HG03066 (cell line): ENCODE results near the gene RAD9A.

Source experiments
- ATAC-seq: cut with Tn5 transposase; IDR thresholded peaks from one replicate; pipeline ENCODE4 v1.9.1; 2021; ENCODE audit warnings: low read depth; ENCODE audit not compliant: unreplicated experiment

The RAD9A gene

DNA sequence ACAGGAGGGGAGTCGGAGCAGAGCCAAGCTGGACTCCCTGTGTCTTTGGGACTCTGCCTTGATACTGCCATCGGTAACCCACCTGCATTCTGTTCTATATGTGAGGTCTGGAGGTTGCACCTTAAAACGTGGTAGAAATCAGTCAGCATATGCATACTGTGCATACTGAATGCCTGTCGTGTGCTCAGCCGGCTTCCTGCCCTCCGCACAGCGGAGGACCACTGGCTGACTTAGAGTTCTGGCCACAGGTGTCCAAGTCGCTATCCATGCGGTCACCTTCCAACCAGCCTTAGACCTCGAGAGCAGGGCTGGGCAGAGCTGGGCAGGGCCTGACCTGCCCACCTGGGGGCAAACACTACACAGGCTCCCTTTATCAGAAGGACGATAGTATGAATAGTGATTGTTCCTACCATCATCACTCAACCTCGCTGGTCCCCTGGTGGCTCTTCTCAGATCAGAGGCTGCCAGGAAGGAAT, 15.9 kb downstream of the RAD9A start:
- no peak for ATAC-seq

DNA sequence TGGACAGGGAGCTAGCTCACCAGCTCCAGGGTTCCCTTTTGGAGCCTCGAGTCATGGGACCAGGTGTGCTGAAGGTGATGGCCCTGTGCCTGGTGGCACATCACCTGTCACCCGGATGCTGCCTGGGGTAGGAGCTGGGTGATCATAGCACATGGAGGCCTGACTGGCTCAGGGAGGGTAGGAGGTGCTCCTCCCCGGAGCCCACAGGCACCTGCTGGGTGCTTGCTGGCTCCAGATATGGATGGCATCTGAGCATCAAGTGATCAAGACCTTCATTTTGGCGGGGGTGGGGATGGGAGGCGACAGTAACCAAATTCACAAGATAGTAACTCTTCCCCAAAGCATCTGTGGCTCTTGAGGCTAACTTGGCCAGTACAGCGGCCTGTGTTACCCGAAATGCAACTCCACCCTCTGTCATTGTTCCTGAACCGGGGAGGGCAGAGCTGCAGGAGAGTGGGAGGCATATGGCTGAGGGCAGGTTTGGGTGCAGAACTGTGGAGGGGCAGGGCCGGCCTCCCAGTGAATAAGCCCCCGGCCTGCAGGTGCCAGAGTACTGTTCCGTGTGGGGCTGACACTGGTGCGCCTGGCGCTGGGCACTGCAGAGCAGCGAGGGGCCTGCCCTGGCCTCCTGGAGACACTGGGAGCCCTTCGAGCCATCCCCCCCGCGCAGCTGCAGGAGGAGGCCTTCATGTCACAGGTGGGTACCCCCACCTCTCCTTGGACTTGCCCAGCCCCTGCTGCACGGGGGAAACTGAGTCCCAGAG, 16.8 kb downstream of the RAD9A start:
- ATAC-seq = no peak

DNA sequence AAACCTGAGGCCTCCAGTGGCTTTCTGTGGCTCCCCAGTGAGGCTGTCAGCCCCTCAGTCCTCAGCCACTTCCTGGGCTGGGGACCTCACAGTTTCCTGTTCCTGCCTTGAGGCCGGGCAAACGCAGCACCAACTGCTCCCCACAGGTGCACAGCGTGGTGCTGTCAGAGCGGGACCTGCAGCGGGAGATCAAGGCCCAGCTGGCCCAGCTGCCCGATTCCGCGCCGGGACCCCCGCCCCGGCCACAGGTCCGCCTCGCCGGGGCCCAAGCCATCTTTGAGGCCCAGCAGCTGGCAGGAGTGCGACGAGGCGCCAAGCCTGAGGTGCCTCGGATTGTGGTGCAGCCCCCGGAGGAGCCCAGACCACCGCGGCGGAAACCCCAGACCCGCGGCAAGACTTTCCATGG, 17.5 kb downstream of the RAD9A start:
- peak; percentile 58 for ATAC-seq

DNA sequence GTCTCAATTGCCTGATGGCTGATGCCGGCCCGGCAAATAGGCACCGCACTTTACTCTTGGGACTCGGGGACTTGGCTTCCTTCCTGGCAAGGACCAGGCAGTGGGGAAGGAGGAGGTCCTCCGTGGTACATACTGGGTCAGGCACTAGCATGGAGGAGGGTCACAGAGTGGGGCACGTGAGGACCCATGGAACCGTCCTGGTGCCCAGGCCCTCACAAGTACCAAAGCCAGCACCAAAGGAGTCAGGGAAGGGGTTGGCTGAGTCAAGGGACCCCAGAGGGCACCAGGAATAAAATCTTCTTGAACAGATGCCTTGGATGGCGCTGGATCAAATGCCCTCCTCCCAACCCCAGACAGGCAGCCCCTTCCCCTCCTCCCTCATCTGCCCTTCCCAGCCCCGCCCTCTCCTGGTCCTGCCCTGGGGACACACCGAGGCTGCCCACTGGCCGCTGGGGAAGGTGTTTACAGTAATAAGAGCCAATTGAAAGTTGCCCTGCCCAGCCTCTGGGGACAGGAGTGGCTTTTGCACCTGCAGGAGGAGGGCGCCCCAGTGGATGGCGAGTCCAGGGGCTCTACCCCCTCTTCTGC, 18.1 kb downstream of the RAD9A start:
- ATAC-seq = no peak

DNA sequence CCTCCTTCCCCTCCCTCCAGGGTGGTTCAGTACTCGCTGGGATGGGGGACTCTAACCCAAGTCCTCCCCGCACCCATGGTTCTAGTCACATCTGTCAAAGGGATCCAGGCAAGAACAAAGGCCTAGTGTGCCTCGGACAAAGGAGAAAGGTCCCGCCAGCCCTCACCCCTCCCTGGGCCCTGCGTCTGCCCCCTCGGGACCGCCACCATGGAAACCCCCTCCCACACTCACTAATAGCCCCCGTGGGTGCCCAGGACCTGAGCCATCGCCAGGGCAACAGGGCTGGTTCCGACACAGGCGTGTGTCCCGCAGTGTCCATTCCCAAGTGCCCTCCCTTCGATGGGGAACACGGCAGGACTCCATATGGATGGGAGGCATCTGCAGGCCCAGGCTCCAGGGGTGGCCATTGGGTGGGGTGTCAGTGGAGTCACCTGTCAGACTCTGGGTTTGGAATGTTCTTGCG, 18.6 kb downstream of the RAD9A start:
- no peak for ATAC-seq

DNA sequence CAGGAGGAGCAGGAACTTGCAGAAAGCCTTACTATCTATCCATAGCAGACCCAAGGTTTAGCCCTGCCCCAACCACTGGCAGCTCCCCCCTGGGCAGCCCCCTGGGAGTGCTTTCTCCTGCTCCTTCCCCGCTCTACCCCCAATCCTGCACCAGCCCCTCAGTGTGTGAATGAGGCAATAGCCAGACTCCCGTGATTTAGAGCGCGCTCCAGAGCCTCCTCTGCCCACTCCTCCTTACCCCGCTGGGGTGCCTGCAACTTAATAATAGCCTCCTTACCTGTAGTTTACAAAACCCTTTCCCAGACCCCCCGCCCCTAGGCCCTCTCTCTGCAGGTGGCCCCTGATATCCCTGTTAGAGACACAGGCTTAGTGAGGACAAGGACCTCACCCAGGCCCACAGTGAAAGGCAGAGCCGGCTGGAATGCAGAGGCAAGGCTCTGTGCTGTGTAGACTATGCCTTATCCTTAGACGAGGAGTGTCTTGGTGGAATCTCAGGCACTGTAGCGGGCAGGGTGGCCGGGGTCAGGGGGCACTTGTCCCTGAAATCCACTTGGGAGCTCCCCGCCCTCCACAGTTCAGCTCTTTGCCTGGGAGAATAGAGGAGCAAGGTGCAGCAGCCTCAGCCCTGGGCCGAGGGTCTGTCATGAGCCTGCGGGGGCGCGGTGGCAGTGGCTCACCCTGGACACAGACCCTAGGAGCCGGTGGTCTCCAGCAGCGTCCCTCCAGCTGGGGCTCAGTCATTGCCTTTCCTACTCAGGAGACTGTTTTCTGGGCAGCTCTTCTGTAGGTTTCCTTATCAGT, 19.4 kb downstream of the RAD9A start:
- no peak for ATAC-seq

DNA sequence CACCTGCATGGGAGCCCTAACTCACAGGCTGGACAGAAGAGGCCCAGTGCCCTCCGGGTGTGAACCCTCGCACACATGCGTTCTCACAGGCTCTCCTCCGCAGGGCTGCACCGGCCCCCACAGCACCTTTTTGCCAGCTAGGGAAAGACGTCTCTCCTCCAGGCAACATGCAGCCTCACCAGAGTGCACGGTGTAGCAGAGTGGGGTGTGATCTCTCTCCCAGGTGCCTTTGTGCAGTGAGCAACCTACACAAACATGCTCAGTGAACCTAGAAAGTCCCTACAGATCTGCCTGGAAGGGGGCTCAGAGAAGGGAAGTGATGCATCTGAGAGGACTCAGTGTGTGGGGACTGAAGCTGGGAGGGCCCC, 20.0 kb downstream of the RAD9A start:
- no peak for ATAC-seq

DNA sequence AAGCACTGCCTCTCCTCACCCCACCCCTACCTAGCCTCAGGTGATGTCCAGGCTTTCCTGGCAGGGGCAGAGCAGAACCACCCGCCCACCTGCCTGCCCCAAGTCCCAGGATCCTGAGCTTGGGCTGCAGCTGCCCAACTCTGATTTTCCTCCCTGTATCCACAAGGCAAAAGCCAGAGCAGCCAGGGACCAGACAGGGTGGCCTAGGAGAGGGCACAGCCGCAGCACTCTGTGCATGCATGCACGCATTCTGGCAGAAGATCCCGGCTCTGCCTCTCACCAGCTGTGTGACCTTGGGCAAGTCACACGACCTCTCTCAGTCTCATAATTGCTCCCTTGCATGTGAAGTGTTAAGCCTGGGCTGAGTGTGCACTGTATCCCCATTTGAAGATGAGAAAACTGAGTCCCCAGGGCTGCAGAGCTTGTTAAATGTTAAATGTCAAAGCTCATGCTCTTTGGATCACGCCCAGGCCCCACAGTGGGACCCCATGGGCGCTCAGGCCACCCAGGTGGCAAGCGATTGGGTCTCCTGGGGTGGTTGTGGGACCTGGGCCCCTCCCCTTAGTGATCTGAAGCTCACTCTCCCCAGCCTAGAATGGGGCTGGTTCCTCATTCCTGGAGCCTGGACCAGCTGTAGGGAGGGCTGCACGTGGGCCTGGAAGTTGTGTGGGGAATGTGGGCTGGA, 20.9 kb downstream of the RAD9A start:
- no peak for ATAC-seq

DNA sequence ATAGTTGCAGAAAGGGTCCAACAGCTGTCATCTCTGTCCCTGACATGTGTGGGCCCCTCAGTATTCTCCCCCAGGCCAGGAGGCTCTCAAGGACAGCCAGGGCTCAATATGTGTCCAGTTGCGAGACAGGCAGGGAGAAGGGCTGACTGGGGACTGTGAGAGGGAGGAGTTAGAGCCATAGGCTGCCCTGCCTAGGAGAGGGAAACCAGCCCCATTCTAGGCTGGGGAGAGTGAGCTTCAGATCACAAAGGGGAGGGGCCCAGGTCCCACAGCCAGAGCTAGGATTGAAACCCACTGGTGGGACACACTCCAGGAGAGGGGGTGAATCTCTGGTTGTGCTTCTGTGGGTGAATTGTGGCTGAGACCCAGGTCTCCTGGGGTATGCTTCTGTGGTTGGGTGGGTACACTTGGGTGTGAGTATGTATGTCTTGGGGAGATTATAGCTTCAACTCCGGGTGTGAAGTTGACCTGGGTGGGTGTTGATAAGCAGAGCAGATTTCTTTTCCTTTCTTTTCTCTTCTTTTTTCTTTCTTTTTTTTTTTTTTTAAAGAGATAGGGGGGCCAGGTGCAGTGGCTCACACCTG, 21.6 kb downstream of the RAD9A start:
- ATAC-seq = no peak

DNA sequence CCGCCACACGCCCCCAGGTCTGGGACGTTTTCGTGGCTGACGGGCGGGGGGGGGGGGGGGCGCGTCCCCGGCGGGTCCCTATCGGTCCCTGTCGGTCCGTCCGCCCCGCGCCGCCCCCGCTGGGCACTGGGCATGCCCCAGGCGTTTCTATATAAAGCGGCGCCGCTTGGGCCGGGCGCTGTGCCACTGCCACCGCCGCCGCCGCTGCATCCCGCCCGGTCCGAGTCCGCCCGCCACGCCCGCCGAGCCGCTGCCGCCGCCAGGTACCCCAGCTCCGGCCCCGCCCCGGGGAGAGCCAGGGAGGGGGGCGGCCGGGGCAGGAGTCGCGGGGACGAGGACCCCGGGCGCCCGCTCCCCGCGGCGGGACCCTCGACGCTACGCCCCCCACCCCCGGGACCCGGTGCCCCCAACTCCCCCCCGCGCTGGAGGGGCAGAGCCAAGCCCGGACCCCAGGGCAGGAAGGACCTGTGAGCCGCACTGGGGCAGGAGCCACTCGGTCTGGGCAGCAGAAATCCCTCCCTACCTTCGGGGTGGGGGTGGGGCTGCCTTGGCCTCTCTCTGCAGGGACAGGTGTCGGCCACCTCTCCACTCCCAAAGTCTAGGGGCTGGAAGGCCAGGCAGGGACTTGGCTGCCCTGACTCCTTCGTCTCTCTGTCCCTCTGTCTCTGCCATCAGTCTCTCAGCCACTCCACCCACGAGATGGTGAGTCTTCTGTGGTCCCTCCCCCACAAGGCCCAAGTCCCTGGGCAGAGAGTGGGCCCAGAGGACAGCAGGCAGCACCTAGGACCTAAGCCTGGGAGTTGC, 23.9 kb downstream of the RAD9A start, which contains the start of gene CARNS1:
TSS of gene CARNS1 (plus strand) at position 178 of the 804 bp plus-strand sequence. CDS start at position 700, 522 bp downstream.
- no peak for ATAC-seq

DNA sequence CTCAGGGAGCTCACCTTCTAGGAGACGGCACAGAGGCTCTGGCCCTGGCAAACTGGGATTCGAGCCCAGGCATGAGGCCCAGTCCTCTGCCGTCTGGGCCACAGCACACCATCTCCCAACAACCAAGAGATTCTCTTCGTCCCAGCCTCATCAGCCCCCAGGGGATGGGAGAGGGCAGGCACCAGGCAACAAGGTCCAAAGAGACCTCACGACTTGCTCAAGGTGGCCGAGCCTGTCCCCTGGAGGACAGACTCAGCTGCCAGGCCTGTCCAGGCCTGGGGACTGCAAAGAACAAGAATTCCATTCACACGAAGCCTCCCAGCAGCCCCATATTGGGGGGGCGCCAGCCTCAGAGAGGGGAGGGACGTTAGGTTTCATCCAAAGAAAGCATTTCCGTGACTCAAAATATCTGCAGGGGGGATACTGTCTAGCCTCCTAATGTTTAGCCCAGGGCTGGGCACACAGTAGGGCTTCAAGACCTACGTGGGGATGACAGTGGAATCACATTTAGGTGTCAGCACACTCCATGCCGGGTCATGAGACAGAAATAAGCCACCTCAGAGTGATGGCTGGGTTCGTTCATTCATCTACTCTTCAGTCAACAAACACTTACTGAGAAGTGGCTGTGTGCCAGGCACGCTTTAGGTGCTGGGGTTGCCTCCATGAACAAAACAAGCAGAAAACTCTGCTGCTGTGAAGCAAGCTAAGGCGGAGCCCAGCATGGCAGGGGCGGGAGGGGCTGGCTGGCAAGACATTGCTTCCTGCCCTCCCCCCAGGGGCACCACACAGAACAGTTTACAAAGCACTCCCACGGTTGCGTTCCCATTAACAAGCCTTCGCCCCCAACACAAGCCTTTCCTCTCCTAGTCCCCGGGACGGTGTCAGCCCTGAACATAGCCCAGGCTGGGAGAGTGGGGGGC, 24.9 kb downstream of the RAD9A start:
- no peak for ATAC-seq

DNA sequence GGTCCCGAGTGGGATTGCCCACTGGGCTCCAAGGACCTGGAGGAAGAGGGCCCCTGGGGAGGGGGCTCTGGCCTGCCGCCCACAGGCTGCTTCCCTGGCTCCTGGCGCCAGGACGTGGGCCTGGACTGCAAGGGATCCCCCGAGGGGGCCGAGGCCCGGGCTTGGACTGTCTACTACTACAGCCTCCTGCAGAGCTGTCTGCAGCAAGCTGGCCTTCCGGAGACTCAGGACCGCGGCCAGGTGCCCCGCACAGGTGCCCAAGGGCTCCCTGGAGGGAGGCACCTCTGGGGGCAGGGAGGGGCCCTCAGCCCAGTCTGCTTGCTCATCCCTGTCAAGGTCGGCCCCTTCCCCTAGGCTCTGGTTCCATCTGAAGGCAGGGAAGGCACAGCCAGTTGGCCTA, 25.6 kb downstream of the RAD9A start:
- ATAC-seq = no peak

DNA sequence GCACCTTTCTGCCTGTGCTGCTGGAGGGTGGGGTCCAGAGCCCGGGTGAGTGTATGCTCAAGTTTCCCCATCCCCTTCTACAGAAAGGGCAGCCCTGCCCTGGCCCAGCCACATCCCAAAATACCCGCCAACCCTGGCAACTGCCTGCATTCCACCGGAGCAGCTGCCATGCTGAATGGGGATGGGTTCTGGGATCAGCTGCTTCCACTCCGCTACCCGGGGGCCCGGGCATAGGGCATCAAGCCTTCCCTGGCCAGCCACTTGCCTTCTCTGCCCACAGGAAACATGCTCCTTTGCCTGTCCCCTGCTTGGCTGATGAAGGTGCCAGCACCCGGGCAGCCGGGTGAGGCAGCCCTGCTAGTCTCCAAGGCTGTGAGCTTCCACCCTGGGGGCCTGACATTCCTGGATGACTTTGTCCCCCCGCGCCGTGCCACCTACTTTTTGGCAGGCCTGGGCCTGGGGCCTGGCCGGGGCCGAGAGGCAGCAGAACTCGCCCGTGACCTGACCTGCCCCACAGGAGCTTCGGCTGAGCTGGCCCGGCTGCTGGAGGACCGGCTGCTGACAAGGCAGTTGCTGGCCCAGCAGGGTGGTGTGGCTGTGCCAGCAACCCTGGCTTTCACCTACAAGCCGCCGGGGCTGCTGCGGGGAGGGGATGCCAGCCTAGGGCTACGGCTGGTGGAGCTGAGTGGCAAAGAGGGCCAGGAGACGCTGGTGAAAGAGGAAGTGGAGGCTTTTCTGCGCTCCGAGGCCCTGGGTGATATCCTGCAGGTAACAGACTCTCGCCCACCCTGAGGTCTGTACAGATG, 26.9 kb downstream of the RAD9A start:
- ATAC-seq = no peak

DNA sequence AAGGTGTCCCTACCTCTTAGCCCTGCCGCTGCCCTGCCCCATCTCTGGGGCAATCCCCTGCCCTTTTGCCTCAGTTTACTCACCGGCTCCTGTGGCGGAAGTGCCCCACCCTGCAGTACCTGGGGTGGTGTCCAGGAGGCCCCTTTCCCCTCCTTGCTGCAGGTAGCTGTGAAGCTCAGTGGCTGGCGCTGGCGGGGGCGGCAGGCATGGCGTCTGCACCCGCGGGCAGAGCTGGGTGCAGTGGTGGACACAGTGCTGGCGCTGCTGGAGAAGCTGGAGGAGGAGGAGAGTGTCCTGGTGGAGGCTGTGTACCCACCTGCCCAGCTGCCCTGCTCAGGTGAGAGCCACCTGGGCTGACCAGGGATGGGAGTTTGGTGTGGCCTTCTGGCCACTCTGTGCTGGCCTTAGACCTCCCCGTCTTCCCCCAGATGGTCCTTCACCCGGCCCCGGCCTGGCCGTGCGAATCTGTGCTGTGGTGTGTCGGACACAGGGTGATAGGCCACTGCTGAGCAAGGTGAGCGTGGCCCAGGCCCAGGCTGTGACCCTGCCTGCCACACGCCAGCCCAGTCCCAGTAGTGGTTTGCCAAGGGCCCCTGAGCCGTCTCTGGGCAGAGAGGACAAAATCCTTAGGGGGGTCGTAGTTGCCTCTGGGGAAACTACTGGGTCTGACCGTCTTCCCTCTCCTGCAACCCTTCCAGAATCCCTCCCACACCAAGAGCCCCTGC, 27.7 kb downstream of the RAD9A start:
- no peak for ATAC-seq

DNA sequence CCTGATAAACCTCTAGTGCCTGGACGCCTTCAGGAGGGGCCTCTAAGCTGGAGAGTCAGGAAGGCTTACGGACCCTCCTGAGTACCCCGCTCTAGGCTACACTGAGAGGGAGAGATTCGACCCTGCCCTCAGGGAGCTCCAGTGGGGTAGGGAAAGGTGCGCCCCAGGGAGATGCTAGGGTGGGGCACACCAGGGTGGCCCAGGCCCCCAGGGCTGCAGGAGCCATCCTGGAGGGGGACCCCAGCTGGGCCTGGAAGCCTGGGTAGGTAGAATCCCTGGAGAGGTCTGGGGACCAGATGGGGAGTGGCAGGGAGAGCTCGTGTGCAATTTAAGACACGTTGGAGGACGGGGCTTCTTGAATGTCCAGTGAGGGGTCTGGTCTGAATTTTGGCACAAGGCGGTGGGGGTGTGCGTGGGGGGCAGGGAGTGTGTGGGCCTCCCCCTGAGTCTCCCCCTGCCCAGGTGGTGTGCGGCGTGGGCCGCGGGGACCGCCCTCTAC, 28.4 kb downstream of the RAD9A start:
- no peak for ATAC-seq

DNA sequence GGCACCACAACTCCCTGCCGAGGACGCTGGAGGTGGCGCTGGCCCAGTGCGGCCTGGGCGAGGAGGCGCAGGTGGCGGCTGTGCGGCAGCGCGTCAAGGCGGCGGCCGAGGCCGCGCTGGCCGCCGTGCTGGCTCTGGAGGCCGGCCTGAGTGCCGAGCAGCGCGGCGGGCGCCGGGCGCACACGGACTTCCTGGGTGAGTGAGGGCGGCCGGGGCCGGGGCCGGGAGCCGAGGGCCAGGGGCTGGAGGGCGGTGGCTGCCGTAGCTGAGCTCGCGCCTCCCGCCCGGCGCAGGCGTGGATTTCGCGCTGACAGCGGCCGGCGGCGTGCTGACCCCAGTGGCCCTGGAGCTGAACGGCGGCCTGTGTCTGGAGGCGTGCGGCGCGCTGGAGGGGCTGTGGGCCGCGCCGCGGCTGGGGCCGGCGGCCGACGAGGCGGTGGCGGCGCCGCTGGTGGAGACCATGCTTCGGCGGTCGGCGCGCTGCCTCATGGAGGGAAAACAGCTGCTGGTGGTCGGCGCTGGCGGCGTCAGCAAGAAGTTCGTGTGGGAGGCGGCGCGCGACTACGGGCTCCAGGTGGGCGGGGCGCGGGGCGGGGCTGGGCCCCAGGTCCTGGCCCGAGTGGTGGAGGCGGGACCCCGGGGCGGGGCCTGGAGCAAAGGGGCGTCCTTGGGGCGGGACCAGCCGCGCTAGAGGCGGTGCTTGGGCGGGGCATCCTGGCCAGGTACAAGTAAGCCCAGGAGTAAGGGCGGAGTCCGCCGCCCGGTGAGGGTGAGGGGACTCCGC, 29.1 kb downstream of the RAD9A start:
- peak; percentile 87 for ATAC-seq
